Fibroblast of lung (primary cell): ENCODE data around the gene CC2D1A. TPM values are rescaled to one million over a fixed set of nuclear protein-coding genes. Genes with fewer than 3 reads are reported as not detected.

Experiments used
- DNase-seq, 2 donors: peaks; one replicate each; pipeline versions ENCODE4 v3.0.0 to v3.0.0-alpha.2; 2010; ENCODE audit warnings: low read depth in 2 of 2
- H2AFZ ChIP-seq: 2 replicates; pipeline ENCODE4 v1.5.1; 2012; ENCODE audit warnings: low read length, control low read depth, inconsistent platforms
- H3K27ac ChIP-seq: 2 replicates; pipeline ENCODE4 v1.5.1; 2011; ENCODE audit warnings: low read length, control low read depth; ENCODE audit not compliant: insufficient read depth
- H3K27me3 ChIP-seq: 2 replicates; pipeline ENCODE4 v1.5.1; 2011; ENCODE audit warnings: mild to moderate bottlenecking, low read length; ENCODE audit not compliant: control insufficient read depth, insufficient read depth
- H3K36me3 ChIP-seq: 2 replicates; pipeline ENCODE4 v1.5.1; 2011; ENCODE audit warnings: low read length; ENCODE audit not compliant: control insufficient read depth, insufficient read depth
- H3K4me1 ChIP-seq: 2 replicates; pipeline ENCODE4 v1.5.1; 2011; ENCODE audit warnings: low read length; ENCODE audit not compliant: control insufficient read depth, insufficient read depth; ENCODE audit errors: extremely low read depth
- H3K4me2 ChIP-seq: 2 replicates; pipeline ENCODE4 v1.5.1; 2011; ENCODE audit warnings: low read length, control low read depth; ENCODE audit not compliant: insufficient read depth; ENCODE audit errors: extremely low read depth
- H3K4me3 ChIP-seq, 4 experiments: fragments of 200-600 bp in 1 of 4; sonication (generic) in 1 of 4; replicated peaks in 1 of 4; 2 replicates each; pipeline ENCODE4 v1.5.1; 2011 to 2016; ENCODE audit warnings: low read length in 4 of 4, low read depth in 3 of 4, mild to moderate bottlenecking in 3 of 4, control low read depth in 2 of 4, inconsistent platforms in 1 of 4, mixed read lengths in 1 of 4; ENCODE audit not compliant: insufficient read depth in 1 of 4; ENCODE audit errors: control extremely low read depth in 1 of 4
- H3K79me2 ChIP-seq: 2 replicates; pipeline ENCODE4 v1.5.1; 2012; ENCODE audit warnings: mild to moderate bottlenecking, low read length, inconsistent platforms; ENCODE audit not compliant: control insufficient read depth, insufficient read depth
- H3K9ac ChIP-seq: 2 replicates; pipeline ENCODE4 v1.5.1; 2011; ENCODE audit warnings: mild to moderate bottlenecking, low read length, control low read depth; ENCODE audit not compliant: insufficient read depth
- H3K9me3 ChIP-seq: 2 replicates; pipeline ENCODE4 v1.5.1; 2012; ENCODE audit warnings: low read depth, low read length; ENCODE audit not compliant: control insufficient read depth, insufficient read depth
- H4K20me1 ChIP-seq: 2 replicates; pipeline ENCODE4 v1.5.1; 2011; ENCODE audit warnings: low read length; ENCODE audit not compliant: control insufficient read depth, insufficient read depth; ENCODE audit errors: extremely low read depth
- EZH2 ChIP-seq: IDR thresholded peaks from 2 replicates; pipeline ENCODE4 v1.5.1; 2012; ENCODE audit warnings: low read length, control low read depth, mild to moderate bottlenecking; ENCODE audit errors: missing control alignments
- polyA plus RNA-seq, 2 donors: library from polyadenylated mRNA; depleted of rRNA in 1 of 2; stranded (reverse) in 1 of 2; unstranded in 1 of 2; fragments of >200 nt; gene quantifications; 2 replicates each; pipeline ENCODE4 v1.2.1, GENCODE V29; 2011 to 2012; ENCODE audit warnings: missing spikeins in 1 of 2
- total RNA-seq: library from RNA; depleted of rRNA; stranded (reverse); fragments of >200 nt; gene quantifications from 2 replicates; pipeline ENCODE4 v1.2.1, GENCODE V29; 2014
- TF ChIP-seq, protein P1 (sequence below), 2 donors: IDR thresholded peaks in 1 of 2; conservative IDR thresholded peaks in 1 of 2; 1 replicate in 1 of 2; 2 replicates in 1 of 2; pipeline ENCODE4 v1.5.1; 2011 to 2012; ENCODE audit warnings: low read length in 2 of 2, control low read depth in 1 of 2, inconsistent platforms in 1 of 2, low read depth in 1 of 2, mild to moderate bottlenecking in 1 of 2

Gene CC2D1A
- total and polyA plus RNA-seq, 2 donors (not counting 1 experiment from before 2014, with no cell fraction given) = 7.0 to 10.6 TPM

DNA sequence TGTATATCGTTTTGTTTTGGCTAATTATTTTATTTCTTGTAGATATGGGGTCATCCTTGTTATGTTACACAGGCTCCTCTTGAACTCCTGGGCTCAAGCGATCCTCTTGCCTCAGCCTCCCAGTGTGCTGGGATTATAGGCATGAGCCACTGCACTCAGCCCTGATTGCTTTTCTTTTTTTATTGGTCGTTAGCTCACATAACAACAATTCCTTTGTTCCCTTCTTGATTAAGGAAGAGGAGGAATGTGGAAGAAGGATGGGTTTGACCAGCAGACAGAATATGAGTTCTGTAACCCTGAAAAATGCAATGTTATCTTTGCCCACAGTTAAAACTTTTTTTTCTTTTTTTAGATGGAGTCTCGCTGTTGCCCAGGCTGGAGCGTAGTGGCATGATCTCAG is 11.4 kb upstream of the CC2D1A start:
- DNase-seq = no peak

DNA sequence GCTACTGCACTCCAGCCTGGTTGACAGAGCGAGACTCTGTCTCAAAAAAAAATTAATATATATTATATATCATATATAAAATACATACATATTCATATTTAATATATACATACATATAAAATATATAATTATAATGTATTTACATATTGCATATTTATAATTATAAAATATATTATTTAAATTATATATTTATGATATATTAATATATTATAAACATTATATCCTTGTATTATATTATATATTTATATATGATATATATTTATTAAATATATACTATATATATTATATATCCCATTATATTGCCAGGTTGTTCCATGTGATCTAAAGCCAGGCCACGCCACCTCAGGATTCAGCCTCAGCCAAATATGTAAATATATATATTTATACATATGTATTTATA is 9.8 kb upstream of the CC2D1A start:
- Histone ChIP-seq H4K20me1 (no peaks in the 10 kb centered on the region), H3K79me2 (no peaks in the 10 kb centered on the region), H3K27ac (no peak overlapping the region), H3K9me3 (no peaks in the 10 kb centered on the region), H3K27me3 (no peaks in the 10 kb centered on the region), H3K4me3 (no peak overlapping the region), H3K4me1 (no peaks in the 10 kb centered on the region), H3K36me3 (no peaks in the 10 kb centered on the region), H3K4me2 (no peak overlapping the region), H2AFZ (no peak overlapping the region), H3K9ac (no peak overlapping the region)
- DNase-seq = no peak
- TF ChIP-seq, protein P1, sequence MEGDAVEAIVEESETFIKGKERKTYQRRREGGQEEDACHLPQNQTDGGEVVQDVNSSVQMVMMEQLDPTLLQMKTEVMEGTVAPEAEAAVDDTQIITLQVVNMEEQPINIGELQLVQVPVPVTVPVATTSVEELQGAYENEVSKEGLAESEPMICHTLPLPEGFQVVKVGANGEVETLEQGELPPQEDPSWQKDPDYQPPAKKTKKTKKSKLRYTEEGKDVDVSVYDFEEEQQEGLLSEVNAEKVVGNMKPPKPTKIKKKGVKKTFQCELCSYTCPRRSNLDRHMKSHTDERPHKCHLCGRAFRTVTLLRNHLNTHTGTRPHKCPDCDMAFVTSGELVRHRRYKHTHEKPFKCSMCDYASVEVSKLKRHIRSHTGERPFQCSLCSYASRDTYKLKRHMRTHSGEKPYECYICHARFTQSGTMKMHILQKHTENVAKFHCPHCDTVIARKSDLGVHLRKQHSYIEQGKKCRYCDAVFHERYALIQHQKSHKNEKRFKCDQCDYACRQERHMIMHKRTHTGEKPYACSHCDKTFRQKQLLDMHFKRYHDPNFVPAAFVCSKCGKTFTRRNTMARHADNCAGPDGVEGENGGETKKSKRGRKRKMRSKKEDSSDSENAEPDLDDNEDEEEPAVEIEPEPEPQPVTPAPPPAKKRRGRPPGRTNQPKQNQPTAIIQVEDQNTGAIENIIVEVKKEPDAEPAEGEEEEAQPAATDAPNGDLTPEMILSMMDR (conservative IDR thresholded peaks at IDR 0.05 in 1 of 2, IDR thresholded peaks at IDR 0.05 in 1 of 2; ENCODE audit: low read depth in 1 of 2, low read length in 2 of 2) = no peak
- TF ChIP-seq EZH2 = no peak

More for the DNA sequence above, 11.4 kb upstream of the CC2D1A start:
- no peak overlapping the region for H3K27ac ChIP-seq
- no peaks in the 10 kb centered on the region for H3K4me1 ChIP-seq
- no peak overlapping the region for H3K4me3 ChIP-seq
- no peaks in the 10 kb centered on the region for H3K36me3 ChIP-seq
- no peaks in the 10 kb centered on the region for H3K27me3 ChIP-seq
- TF ChIP-seq, protein P1 (conservative IDR thresholded peaks at IDR 0.05 in 1 of 2, IDR thresholded peaks at IDR 0.05 in 1 of 2; ENCODE audit: low read depth in 1 of 2, low read length in 2 of 2) = no peak
- TF ChIP-seq EZH2 = no peak
- no peak overlapping the region for H3K4me2 ChIP-seq
- H3K79me2 ChIP-seq = no peaks in the 10 kb centered on the region
- no peaks in the 10 kb centered on the region for H3K9me3 ChIP-seq
- H4K20me1 ChIP-seq = no peaks in the 10 kb centered on the region
- no peak overlapping the region for H2AFZ ChIP-seq
- H3K9ac ChIP-seq = no peak overlapping the region

DNA sequence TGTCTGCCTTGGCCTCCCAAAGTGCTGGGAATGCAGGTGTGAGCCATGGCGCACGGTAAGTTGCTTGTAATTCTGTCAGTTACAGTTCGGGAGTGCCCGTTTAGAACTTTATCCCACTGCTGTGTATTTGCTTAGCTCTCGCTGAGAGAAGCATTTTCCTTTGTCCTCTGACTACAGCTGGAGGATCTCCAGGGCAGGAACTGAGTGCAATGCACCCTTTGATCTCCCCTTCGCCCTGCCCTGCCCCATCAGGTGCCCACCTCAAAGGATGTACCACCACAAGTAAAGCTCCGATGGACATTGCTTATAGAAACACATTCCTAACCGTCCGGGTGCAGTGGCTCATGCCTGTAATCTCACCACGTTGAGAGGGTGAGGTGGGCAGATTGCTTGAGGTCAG is 6.6 kb upstream of the CC2D1A start:
- H2AFZ ChIP-seq = no peak overlapping the region
- no peak overlapping the region for H3K9ac ChIP-seq
- no peaks in the 10 kb centered on the region for H3K36me3 ChIP-seq
- H3K4me2 ChIP-seq = no peak overlapping the region
- no peak for TF ChIP-seq EZH2
- TF ChIP-seq, protein P1 (conservative IDR thresholded peaks at IDR 0.05 in 1 of 2, IDR thresholded peaks at IDR 0.05 in 1 of 2; ENCODE audit: low read depth in 1 of 2, low read length in 2 of 2) = no peak
- no peak for DNase-seq
- no peaks in the 10 kb centered on the region for H3K9me3 ChIP-seq
- no peaks in the 10 kb centered on the region for H3K4me1 ChIP-seq
- no peaks in the 10 kb centered on the region for H4K20me1 ChIP-seq
- H3K79me2 ChIP-seq = no peaks in the 10 kb centered on the region
- H3K4me3 ChIP-seq = no peak overlapping the region
- H3K27ac ChIP-seq = no peak overlapping the region
- H3K27me3 ChIP-seq = no peaks in the 10 kb centered on the region
